Right lobe of liver (tissue), 4 donors: ENCODE measurements around the gene RNF13.

Source experiments
- CTCF ChIP-seq, 4 donors: fragments of 200-600 bp in 3 of 4; fragments of 450-650 bp in 1 of 4; IDR thresholded peaks; one replicate each; pipeline versions ENCODE4 v1.5.1 to v1.8.0; 2016 to 2022; ENCODE audit warnings: antibody characterized with exemption in 4 of 4, mild to moderate bottlenecking in 2 of 4
- POLR2A ChIP-seq: fragments of 450-650 bp; IDR thresholded peaks from one replicate; pipeline ENCODE4 v1.6.1; 2017; ENCODE audit warnings: antibody characterized with exemption, mild to moderate bottlenecking
- donor health status: DM: no; HTN: no; CAD: no.
- donor health status: DM: no; HTN: no; CAD: no.
- donor health status: DM: no; HTN: yes; CAD: no.

GRCh38 chr3:149881879-149882278 lies 68.9 kb downstream of the RNF13 start:
- TF ChIP-seq CTCF (IDR thresholded peaks at IDR 0.05) (no peak), POLR2A (no peak)
